Adrenal gland (tissue), 5 donors: ENCODE results near the gene LYRM4.

Experiments
- POLR2A ChIP-seq, 2 donors: fragments of 450-650 bp; IDR thresholded peaks; one replicate each; pipeline ENCODE4 v1.6.1; 2017; ENCODE audit warnings: antibody characterized with exemption in 2 of 2, mild to moderate bottlenecking in 2 of 2, moderate library complexity in 1 of 2
- TF ChIP-seq, protein P1 (sequence below), 6 experiments: fragments of 450-650 bp in 4 of 6; fragments of 200-600 bp in 2 of 6; sonication (generic) in 1 of 6; IDR thresholded peaks; 1 replicate in 5 of 6; 2 replicates in 1 of 6; pipeline versions ENCODE4 v1.5.1 to v1.8.0; 2016 to 2021; ENCODE audit warnings: antibody characterized with exemption in 6 of 6, mild to moderate bottlenecking in 2 of 6, moderate library complexity in 1 of 6
- donor health status: DM: no; HTN: no; CAD: no.

DNA sequence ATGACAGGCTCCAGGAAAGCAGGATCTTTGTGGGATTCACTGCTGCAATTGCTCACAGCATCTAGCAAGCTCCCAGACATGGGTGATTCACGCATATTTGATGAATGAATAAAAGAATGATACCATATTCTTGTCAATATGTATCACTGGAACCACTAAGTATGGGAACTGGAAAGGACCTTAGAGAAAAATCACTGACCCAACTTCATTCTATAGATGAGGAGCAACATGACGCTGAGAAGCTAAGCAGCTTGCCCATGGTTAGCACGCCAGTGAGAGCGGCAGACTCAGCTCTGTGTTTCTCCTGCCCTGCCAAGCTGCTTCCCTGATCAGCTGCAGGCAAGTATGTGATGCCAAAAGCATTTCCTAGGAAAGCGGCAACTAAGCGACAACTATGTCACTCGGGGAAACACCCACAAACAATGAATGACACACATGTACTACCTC is 108.8 kb downstream of the LYRM4 start:
- TF ChIP-seq, protein P1, sequence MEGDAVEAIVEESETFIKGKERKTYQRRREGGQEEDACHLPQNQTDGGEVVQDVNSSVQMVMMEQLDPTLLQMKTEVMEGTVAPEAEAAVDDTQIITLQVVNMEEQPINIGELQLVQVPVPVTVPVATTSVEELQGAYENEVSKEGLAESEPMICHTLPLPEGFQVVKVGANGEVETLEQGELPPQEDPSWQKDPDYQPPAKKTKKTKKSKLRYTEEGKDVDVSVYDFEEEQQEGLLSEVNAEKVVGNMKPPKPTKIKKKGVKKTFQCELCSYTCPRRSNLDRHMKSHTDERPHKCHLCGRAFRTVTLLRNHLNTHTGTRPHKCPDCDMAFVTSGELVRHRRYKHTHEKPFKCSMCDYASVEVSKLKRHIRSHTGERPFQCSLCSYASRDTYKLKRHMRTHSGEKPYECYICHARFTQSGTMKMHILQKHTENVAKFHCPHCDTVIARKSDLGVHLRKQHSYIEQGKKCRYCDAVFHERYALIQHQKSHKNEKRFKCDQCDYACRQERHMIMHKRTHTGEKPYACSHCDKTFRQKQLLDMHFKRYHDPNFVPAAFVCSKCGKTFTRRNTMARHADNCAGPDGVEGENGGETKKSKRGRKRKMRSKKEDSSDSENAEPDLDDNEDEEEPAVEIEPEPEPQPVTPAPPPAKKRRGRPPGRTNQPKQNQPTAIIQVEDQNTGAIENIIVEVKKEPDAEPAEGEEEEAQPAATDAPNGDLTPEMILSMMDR (IDR thresholded peaks at IDR 0.05): no peak
- no peak for TF ChIP-seq POLR2A (IDR thresholded peaks at IDR 0.05)
